K562 (cell line): ENCODE measurements around the gene CLCF1. TPM values are rescaled to one million over a fixed set of nuclear protein-coding genes. Genes with fewer than 3 reads are reported as not detected.
A peak's percentile ranks its signal among the peaks of the same experiment; 100 is the strongest.

ENCODE experiments used
- CREB3L1 ChIP-seq: fragments of 450-650 bp; IDR thresholded peaks from 2 replicates; pipeline ENCODE4 v1.6.1; 2014; ENCODE audit warnings: low read depth, mild to moderate bottlenecking, moderate library complexity, borderline replicate concordance
- CXXC5 ChIP-seq: fragments of 250-450 bp; sonication (Bioruptor Pico); IDR thresholded peaks from 2 replicates; pipeline ENCODE4 v1.8.0; 2022; ENCODE audit warnings: inconsistent platforms, mild to moderate bottlenecking, moderate library complexity
- DIDO1 ChIP-seq: fragments of 450-650 bp; IDR thresholded peaks from 2 replicates; pipeline ENCODE4 v1.6.1; 2016; ENCODE audit warnings: low read depth, missing biosample characterization, missing genetic modification characterization
- EZH2 ChIP-seq: IDR thresholded peaks from 2 replicates; pipeline ENCODE4 v1.6.1; 2012; ENCODE audit warnings: low read depth, mild to moderate bottlenecking, inconsistent platforms, low read length, borderline replicate concordance
- FIP1L1 ChIP-seq: fragments of 200-400 bp; formaldehyde crosslinking; IDR thresholded peaks from 2 replicates; pipeline ENCODE4 v1.6.1; 2018; ENCODE audit warnings: mild to moderate bottlenecking, low read depth, low read length; ENCODE audit not compliant: poor library complexity, severe bottlenecking
- FOXP4 ChIP-seq: sonication (generic); formaldehyde crosslinking; IDR thresholded peaks from 2 replicates; pipeline ENCODE4 v1.8.0; 2022; ENCODE audit warnings: mild to moderate bottlenecking, missing genetic modification reagents, borderline replicate concordance
- GABPB1 ChIP-seq: sonication (generic); formaldehyde crosslinking; IDR thresholded peaks from 2 replicates; pipeline ENCODE4 v1.8.0; 2022; ENCODE audit warnings: mild to moderate bottlenecking, missing genetic modification reagents
- HCFC1 ChIP-seq: IDR thresholded peaks from 2 replicates; pipeline ENCODE4 v1.6.1; 2012; ENCODE audit warnings: low read depth, low read length, improper control_type of control experiment
- HDAC6 ChIP-seq: IDR thresholded peaks from 2 replicates; pipeline ENCODE4 v1.6.1; 2012; ENCODE audit warnings: low read depth, mild to moderate bottlenecking, control low read depth, inconsistent platforms, low read length, moderate library complexity
- ILF3 ChIP-seq: fragments of 450-650 bp; IDR thresholded peaks from 2 replicates; pipeline ENCODE4 v1.6.1; 2018; ENCODE audit warnings: antibody characterized with exemption, mild to moderate bottlenecking, moderate library complexity, borderline replicate concordance
- MTA3 ChIP-seq: fragments of 450-650 bp; formaldehyde crosslinking; IDR thresholded peaks from 2 replicates; pipeline ENCODE4 v1.6.1; 2017; ENCODE audit warnings: mild to moderate bottlenecking, borderline replicate concordance
- NCOA2 ChIP-seq, 2 experiments: fragments of 450-650 bp; IDR thresholded peaks; 2 replicates each; pipeline ENCODE4 v1.6.1; 2018; ENCODE audit warnings: mild to moderate bottlenecking in 2 of 2, moderate library complexity in 1 of 2; ENCODE audit not compliant: partially characterized antibody in 2 of 2
- RNF219 ChIP-seq: fragments of 250-450 bp; sonication (Bioruptor Pico); IDR thresholded peaks from 2 replicates; pipeline ENCODE4 v1.5.0; 2022; ENCODE audit warnings: mild to moderate bottlenecking
- SIN3A ChIP-seq, 2 experiments: fragments of 150-350 bp in 1 of 2; IDR thresholded peaks; 2 replicates each; pipeline ENCODE4 v1.6.1; 2011 to 2016; ENCODE audit warnings: borderline replicate concordance in 2 of 2, low read depth in 2 of 2, low read length in 2 of 2, mild to moderate bottlenecking in 2 of 2, moderate library complexity in 2 of 2; ENCODE audit not compliant: control insufficient read depth in 1 of 2
- TRIM25 ChIP-seq: fragments of 450-650 bp; IDR thresholded peaks from 2 replicates; pipeline ENCODE4 v1.7.0; 2016; ENCODE audit warnings: borderline replicate concordance
- YY1 ChIP-seq, 3 experiments: IDR thresholded peaks; 2 replicates each; pipeline ENCODE4 v1.6.1; 2011; ENCODE audit warnings: low read length in 2 of 3, mild to moderate bottlenecking in 2 of 3, moderate library complexity in 2 of 3, borderline replicate concordance in 1 of 3, control low read depth in 1 of 3, low read depth in 1 of 3; ENCODE audit not compliant: insufficient read depth in 3 of 3, insufficient replicate concordance in 2 of 3, control insufficient read depth in 1 of 3, insufficient read length in 1 of 3; ENCODE audit errors: extremely low read depth in 1 of 3
- ZBTB17 ChIP-seq: fragments of 450-650 bp; formaldehyde crosslinking; IDR thresholded peaks from 2 replicates; pipeline ENCODE4 v1.4.0; 2020; ENCODE audit warnings: mild to moderate bottlenecking
- ZNF263 ChIP-seq: sonication (generic); formaldehyde crosslinking; IDR thresholded peaks from 2 replicates; pipeline ENCODE4 v1.8.0; 2022; ENCODE audit warnings: mild to moderate bottlenecking, missing genetic modification reagents, borderline replicate concordance
- ZNF324 ChIP-seq: fragments of 250-450 bp; sonication (Bioruptor Pico); IDR thresholded peaks from 2 replicates; pipeline ENCODE4 v1.4.0; 2020; ENCODE audit warnings: mild to moderate bottlenecking
- polyA plus RNA-seq, 8 experiments: library from polyadenylated mRNA; depleted of rRNA in 4 of 8; stranded (reverse) in 5 of 8; unstranded in 3 of 8; fragments of >200 nt; fragmentation: Nextera tagmentation in 2 of 8; fragmentation: Illumina TruSeq in 1 of 8; extraction: Ambion mirVana in 2 of 8; extraction: Trizol in 1 of 8; gene quantifications; 2 replicates each; pipeline versions ENCODE4 v1.2.1 to v1.2.3, GENCODE V29; 2011 to 2014; ENCODE audit warnings: inconsistent platforms in 1 of 8, missing spikeins in 1 of 8
- total RNA-seq, 7 experiments: library from RNA; depleted of rRNA in 6 of 7; stranded (reverse); fragments of >200 nt in 6 of 7; fragmentation: Illumina TruSeq in 2 of 7; extraction: Trizol in 2 of 7; gene quantifications; 2 replicates each; pipeline versions ENCODE4 v1.2.1 to v1.2.3, GENCODE V29; 2011 to 2021; ENCODE audit warnings: low replicate concordance in 1 of 7

Gene CLCF1
- total and polyA plus RNA-seq, 9 of the 15 experiments (the other 6 are each of a cell fraction or from before 2014, with no cell fraction given) = 0.49 to 5.8 (median 3.0) TPM

- TF ChIP-seq DIDO1 (tag) (no peak), ILF3 (no peak), HDAC6 (no peak), ZNF324 (CRISPR knock-in tag) (no peak), HCFC1 (no peak), NCOA2 (IDR thresholded peaks at IDR 0.05; ENCODE audit: partially characterized antibody in 2 of 2) (no peak), YY1 (IDR thresholded peaks at IDR 0.05; ENCODE audit: borderline replicate concordance in 1 of 3, control insufficient read depth in 1 of 3, extremely low read depth in 1 of 3, insufficient read depth in 3 of 3, insufficient read length in 1 of 3, insufficient replicate concordance in 2 of 3, low read depth in 1 of 3, low read length in 2 of 3) (no peak), MTA3 (0 out of 2 replicates have a peak, but pooled peaks have one; percentile 23), FOXP4 (CRISPR knock-in tag) (no peak), ZNF263 (CRISPR knock-in tag) (0 out of 2 replicates have a peak, but pooled peaks have one; percentile 56), GABPB1 (CRISPR knock-in tag) (peak; percentile 57), CXXC5 (CRISPR knock-in tag) (no peak), TRIM25 (no peak), RNF219 (CRISPR knock-in tag) (no peak), SIN3A (IDR thresholded peaks at IDR 0.05; ENCODE audit: borderline replicate concordance in 2 of 2, control insufficient read depth in 1 of 2, low read depth in 2 of 2, low read length in 2 of 2) (no peak), CREB3L1 (no peak), ZBTB17 (CRISPR knock-in tag) (no peak), EZH2 (no peak), FIP1L1 (peak; percentile 85)
Measured at GRCh38 chr11:67400942-67401494, 27.6 kb upstream of the CLCF1 start (continued).
